ENCODE results near the gene RASGRF2. TPM values are rescaled to one million over a fixed set of nuclear protein-coding genes. Genes with fewer than 3 reads are reported as not detected.

RASGRF2 gene
- total and polyA plus RNA-seq, 2 of the 13 experiments (the other 11 are each of a cell fraction or from before 2014, with no cell fraction given): 23.6 to 29.0 TPM

GRCh38 chr5:81140441-81140840, 180.3 kb downstream of the RASGRF2 start:
- 99% methylated on average over 4 of the region's 4 CpGs for WGBS (ENCODE audit: low lambda C conversion rate)

More at GRCh38 chr5:81140441-81140840, 180.3 kb downstream of the RASGRF2 start:
- H3K79me2 ChIP-seq (ENCODE audit: insufficient read depth, low read length): no peaks in the 10 kb centered on the region
- ATAC-seq: no peak
- no peaks in the 10 kb centered on the region for H3K27me3 ChIP-seq (ENCODE audit: control insufficient read depth in 1 of 2, insufficient read depth in 2 of 2, low read length in 2 of 2)
- CTCF ChIA-PET (ENCODE audit: low intra/inter-chr PET ratio, low total read pairs): no interaction called here
- in situ Hi-C loops (cut with HindIII; ENCODE audit: extremely low pct_ligation_motif_present, low pct_unique_long_range_greater_than_20kb) (no loop called here), intact Hi-C loops (cut with micrococcal nuclease; ENCODE audit: unreplicated experiment) (no loop called here)
- no peak overlapping the region for H3K9ac ChIP-seq (ENCODE audit: insufficient read depth, low read depth, low read length)
- no peak for DNase-seq (ENCODE audit: low spot score)
- H4K20me1 ChIP-seq (ENCODE audit: insufficient read depth, low read length): no peaks in the 10 kb centered on the region
- no peak for FAIRE-seq
- H3K9me3 ChIP-seq (ENCODE audit: low read length): no peaks in the 10 kb centered on the region
- no peaks in the 10 kb centered on the region for H3K4me1 ChIP-seq (ENCODE audit: insufficient read depth, low read length)
- H2AFZ ChIP-seq (ENCODE audit: low read length): no peak overlapping the region
- no TSS peak for BruUV-seq (replicated peaks)
- H3K27ac ChIP-seq (ENCODE audit: extremely low read length, insufficient read depth, low read length): no peak overlapping the region
- no peak overlapping the region for H3K4me3 ChIP-seq (replicated peaks in 1 of 3; ENCODE audit: insufficient read depth in 1 of 3, low read depth in 2 of 3, low read length in 3 of 3)
- TF ChIP-seq, protein P1, sequence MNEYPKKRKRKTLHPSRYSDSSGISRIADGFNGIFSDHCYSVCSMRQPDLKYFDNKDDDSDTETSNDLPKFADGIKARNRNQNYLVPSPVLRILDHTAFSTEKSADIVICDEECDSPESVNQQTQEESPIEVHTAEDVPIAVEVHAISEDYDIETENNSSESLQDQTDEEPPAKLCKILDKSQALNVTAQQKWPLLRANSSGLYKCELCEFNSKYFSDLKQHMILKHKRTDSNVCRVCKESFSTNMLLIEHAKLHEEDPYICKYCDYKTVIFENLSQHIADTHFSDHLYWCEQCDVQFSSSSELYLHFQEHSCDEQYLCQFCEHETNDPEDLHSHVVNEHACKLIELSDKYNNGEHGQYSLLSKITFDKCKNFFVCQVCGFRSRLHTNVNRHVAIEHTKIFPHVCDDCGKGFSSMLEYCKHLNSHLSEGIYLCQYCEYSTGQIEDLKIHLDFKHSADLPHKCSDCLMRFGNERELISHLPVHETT (CRISPR knock-in tag; conservative IDR thresholded peaks at IDR 0.05): no peak
- TF ChIP-seq, protein P2, sequence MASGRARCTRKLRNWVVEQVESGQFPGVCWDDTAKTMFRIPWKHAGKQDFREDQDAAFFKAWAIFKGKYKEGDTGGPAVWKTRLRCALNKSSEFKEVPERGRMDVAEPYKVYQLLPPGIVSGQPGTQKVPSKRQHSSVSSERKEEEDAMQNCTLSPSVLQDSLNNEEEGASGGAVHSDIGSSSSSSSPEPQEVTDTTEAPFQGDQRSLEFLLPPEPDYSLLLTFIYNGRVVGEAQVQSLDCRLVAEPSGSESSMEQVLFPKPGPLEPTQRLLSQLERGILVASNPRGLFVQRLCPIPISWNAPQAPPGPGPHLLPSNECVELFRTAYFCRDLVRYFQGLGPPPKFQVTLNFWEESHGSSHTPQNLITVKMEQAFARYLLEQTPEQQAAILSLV (CRISPR knock-in tag; IDR thresholded peaks at IDR 0.05; ENCODE audit: borderline replicate concordance): no peak
- TF ChIP-seq KDM3A (CRISPR knock-in tag; IDR thresholded peaks at IDR 0.05; ENCODE audit: low read depth) (no peak), IKZF4 (CRISPR knock-in tag; IDR thresholded peaks at IDR 0.05; ENCODE audit: borderline replicate concordance, low read depth, not compliant biosample characterization) (no peak), ZNF124 (CRISPR knock-in tag; IDR thresholded peaks at IDR 0.05) (no peak), MLLT10 (CRISPR knock-in tag; IDR thresholded peaks at IDR 0.05) (no peak), SSRP1 (CRISPR knock-in tag; IDR thresholded peaks at IDR 0.05) (no peak), ZNF329 (CRISPR knock-in tag; IDR thresholded peaks at IDR 0.05; ENCODE audit: low read depth) (no peak), ZBTB49 (CRISPR knock-in tag; IDR thresholded peaks at IDR 0.05; ENCODE audit: borderline replicate concordance) (no peak), REXO4 (CRISPR knock-in tag; IDR thresholded peaks at IDR 0.05; ENCODE audit: borderline replicate concordance) (no peak), ZNF558 (CRISPR knock-in tag; IDR thresholded peaks at IDR 0.05; ENCODE audit: borderline replicate concordance) (no peak), NCOA2 (CRISPR knock-in tag; IDR thresholded peaks at IDR 0.05) (no peak), MATR3 (CRISPR knock-in tag; IDR thresholded peaks at IDR 0.05) (no peak), POGK (CRISPR knock-in tag; conservative IDR thresholded peaks at IDR 0.05) (no peak)
- TF ChIP-seq, protein P3, sequence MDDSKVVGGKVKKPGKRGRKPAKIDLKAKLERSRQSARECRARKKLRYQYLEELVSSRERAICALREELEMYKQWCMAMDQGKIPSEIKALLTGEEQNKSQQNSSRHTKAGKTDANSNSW (CRISPR knock-in tag; IDR thresholded peaks at IDR 0.05; ENCODE audit: borderline replicate concordance): no peak
- peaks cover 10 to 19% of the 10 kb centered on the region in 2 experiments; a peak in 4 of 5 replicates for H3K36me3 ChIP-seq (replicated peaks in 1 of 2; ENCODE audit: control insufficient read depth in 1 of 2, insufficient read depth in 2 of 2, low read length in 2 of 2)
- no peak overlapping the region for H3K4me2 ChIP-seq (ENCODE audit: low read depth, low read length)
- POLR2A ChIA-PET: no interaction called here

Measured in HepG2 (cell line).